Adrenal gland (tissue), 12 donors: Measurements from ENCODE around the gene DUSP1. TPM values are rescaled to one million over a fixed set of nuclear protein-coding genes. Genes with fewer than 3 reads are reported as not detected.
A peak's percentile ranks its signal among the peaks of the same experiment; 100 is the strongest.

ENCODE experiments used
- DNase-seq, 7 donors: peaks; one replicate each; pipeline ENCODE4 v3.0.0-alpha.2; 2019 to 2020
- H3K27ac ChIP-seq, 5 donors: fragments of 200-600 bp; sonication (generic) in 4 of 5; 1 replicate in 3 of 5; 2 replicates in 2 of 5; pipeline versions ENCODE4 v1.5.1 to v1.8.0; 2016 to 2020; ENCODE audit warnings: mild to moderate bottlenecking in 1 of 5
- H3K27me3 ChIP-seq: fragments of 200-600 bp; 2 replicates; pipeline ENCODE4 v1.8.0; 2021
- H3K36me3 ChIP-seq, 2 donors: fragments of 200-600 bp; replicated peaks in 1 of 2; 1 replicate in 1 of 2; 2 replicates in 1 of 2; pipeline versions ENCODE4 v1.5.1 to v1.8.0; 2018 to 2022
- H3K4me1 ChIP-seq, 2 donors: fragments of 200-600 bp; replicated peaks in 1 of 2; 1 replicate in 1 of 2; 2 replicates in 1 of 2; pipeline versions ENCODE4 v1.5.1 to v1.8.0; 2018 to 2021
- H3K4me3 ChIP-seq, 4 donors: fragments of 200-600 bp; sonication (generic) in 3 of 4; one replicate each; pipeline ENCODE4 v1.5.1; 2016 to 2018
- H3K9me3 ChIP-seq, 3 donors: fragments of 200-600 bp; sonication (generic) in 1 of 3; replicated peaks in 1 of 3; 1 replicate in 2 of 3; 2 replicates in 1 of 3; pipeline versions ENCODE4 v1.5.1 to v1.8.0; 2016 to 2021
- POLR2A ChIP-seq, 2 donors: fragments of 450-650 bp; IDR thresholded peaks; one replicate each; pipeline ENCODE4 v1.6.1; 2017; ENCODE audit warnings: antibody characterized with exemption in 2 of 2, mild to moderate bottlenecking in 2 of 2, moderate library complexity in 1 of 2
- WGBS, 4 donors: extraction: QIAGEN DNeasy Blood & Tissue Kit in 2 of 4; methylation state at CpG; one replicate each; pipeline versions ENCODE4 v1.1.5 to v1.1.7; 2013 to 2017; 5-methylcytosine and 5-hydroxymethylcytosine counted together
- intact Hi-C, 2 donors: fragments of 100-400 bp; cut with DNase I; formaldehyde crosslinking; loops; one replicate each; pipeline versions ENCODE4 v1.14.1 to v1.15.0; 2022 to 2023
- polyA plus RNA-seq, 3 donors: library from polyadenylated mRNA; stranded (reverse); fragments of 200-250 nt in 2 of 3; fragments of 350-450 nt in 1 of 3; fragmentation: Illumina TruSeq in 1 of 3; extraction: RNeasy Lipid Tissue Mini Kit (QIAGEN cat#74804) in 1 of 3; gene quantifications; one replicate each; pipeline ENCODE4 v1.2.3, GENCODE V29; 2013 to 2014
- total RNA-seq, 9 donors: library from RNA; depleted of rRNA in 4 of 9; stranded (reverse); fragments of >200 nt in 4 of 9; fragments of 120-200 nt in 1 of 9; fragmentation: NEBNext Ultra II Directional in 1 of 9; extraction: Animal tissue kit (Norgen Biotek cat#: 25700) in 1 of 9; gene quantifications; one replicate each; pipeline versions ENCODE4 v1.1.0 to v1.2.4, GENCODE V29; 2013 to 2023
- TF ChIP-seq, protein P1 (sequence below), 6 experiments: fragments of 450-650 bp in 4 of 6; fragments of 200-600 bp in 2 of 6; sonication (generic) in 1 of 6; IDR thresholded peaks; 1 replicate in 5 of 6; 2 replicates in 1 of 6; pipeline versions ENCODE4 v1.5.1 to v1.8.0; 2016 to 2021; ENCODE audit warnings: antibody characterized with exemption in 6 of 6, mild to moderate bottlenecking in 2 of 6, moderate library complexity in 1 of 6
- donor health status: healthy with polysubstance abuse.
- donor health status: Bipolar disorder and iron deficiency.
- donor health status: DM: yes; HTN: yes; CAD: no.
- donor health status: DM: no; HTN: no; CAD: no.
- donor health status: DM: no; HTN: no; CAD: no.
- donor health status: DM: yes; HTN: yes; CAD: no.

DUSP1 gene
- total and polyA plus RNA-seq, 12 donors, result 59.5 to 603 (median 260) TPM

DNA sequence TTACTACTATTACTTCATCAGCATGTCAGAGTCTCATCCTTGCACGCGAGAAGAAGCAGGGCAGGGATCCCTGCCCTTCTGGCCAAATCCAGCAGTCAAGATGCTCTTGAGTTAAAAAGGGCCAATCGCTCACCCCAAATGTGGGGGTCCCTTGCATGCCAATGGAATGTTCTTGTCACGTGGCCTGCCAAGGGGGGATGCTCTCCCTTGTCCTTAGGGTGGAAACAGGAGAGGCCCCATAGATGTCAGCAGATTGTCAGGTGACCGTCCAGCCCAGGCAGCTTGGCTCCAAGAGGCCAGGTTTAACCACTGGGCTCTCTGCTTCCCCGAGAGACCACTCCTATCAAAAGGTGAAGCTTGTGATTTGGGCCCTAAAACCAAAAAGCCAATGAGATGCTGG is 25.3 kb upstream of the DUSP1 start:
- Histone ChIP-seq H3K9me3 (no peaks in the 10 kb centered on the region), H3K4me3 (no peak overlapping the region), H3K4me1 (peaks cover 14 to 53% of the 10 kb centered on the region in 2 donors), H3K27ac (peak overlapping the region in 2 of 5 donors; percentile 43 to 86), H3K27me3 (no peaks in the 10 kb centered on the region), H3K36me3 (no peaks in the 10 kb centered on the region)
- TF ChIP-seq, protein P1, sequence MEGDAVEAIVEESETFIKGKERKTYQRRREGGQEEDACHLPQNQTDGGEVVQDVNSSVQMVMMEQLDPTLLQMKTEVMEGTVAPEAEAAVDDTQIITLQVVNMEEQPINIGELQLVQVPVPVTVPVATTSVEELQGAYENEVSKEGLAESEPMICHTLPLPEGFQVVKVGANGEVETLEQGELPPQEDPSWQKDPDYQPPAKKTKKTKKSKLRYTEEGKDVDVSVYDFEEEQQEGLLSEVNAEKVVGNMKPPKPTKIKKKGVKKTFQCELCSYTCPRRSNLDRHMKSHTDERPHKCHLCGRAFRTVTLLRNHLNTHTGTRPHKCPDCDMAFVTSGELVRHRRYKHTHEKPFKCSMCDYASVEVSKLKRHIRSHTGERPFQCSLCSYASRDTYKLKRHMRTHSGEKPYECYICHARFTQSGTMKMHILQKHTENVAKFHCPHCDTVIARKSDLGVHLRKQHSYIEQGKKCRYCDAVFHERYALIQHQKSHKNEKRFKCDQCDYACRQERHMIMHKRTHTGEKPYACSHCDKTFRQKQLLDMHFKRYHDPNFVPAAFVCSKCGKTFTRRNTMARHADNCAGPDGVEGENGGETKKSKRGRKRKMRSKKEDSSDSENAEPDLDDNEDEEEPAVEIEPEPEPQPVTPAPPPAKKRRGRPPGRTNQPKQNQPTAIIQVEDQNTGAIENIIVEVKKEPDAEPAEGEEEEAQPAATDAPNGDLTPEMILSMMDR (IDR thresholded peaks at IDR 0.05), result no peak
- TF ChIP-seq POLR2A (IDR thresholded peaks at IDR 0.05), result no peak
- WGBS, 4 donors, result 93 to 98% (median 96%) methylated on average over 5 to 6 of the region's 6 CpGs
- intact Hi-C loops, result no loop called here
- DNase-seq, result peak in 2 of 7 donors; percentile 10 to 45

DNA sequence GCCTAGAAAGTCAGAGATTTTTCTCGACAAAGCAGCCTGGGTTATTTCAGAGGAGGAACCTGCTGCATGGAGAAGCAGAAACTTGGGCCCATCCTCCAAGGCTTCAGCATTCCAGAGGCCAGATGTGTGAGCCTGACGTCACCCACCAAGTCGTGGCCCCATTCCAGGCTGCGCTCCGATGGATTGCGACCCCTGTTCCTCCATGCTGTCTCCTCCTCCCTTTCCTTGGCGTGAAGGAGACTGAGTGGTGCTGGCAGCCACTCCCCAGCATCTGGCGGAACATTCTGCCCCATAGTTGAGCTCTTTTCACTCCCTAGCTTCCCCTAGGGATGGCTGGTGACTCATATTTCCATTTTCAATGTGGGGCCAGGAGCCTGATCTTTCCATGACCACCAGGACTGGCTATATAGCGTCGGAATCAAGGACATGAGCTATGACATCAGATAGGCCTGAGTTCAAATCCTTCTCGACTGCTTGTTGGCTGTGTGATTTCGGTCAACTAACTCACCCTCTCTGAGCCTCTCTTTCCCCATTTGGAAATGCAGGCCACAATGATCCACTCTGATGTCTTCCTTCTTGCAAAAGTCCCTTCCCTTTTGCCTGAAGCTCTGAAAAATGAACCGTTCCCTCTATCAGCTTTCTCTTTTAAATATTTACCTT is 24.5 kb upstream of the DUSP1 start:
- TF ChIP-seq POLR2A (IDR thresholded peaks at IDR 0.05), result no peak
- TF ChIP-seq, protein P1 (IDR thresholded peaks at IDR 0.05), result peak in 1 of 6 experiments; percentile 5
- intact Hi-C loops, result no loop called here
- Histone ChIP-seq H3K4me1 (peaks cover 13 to 55% of the 10 kb centered on the region in 2 donors), H3K4me3 (no peak overlapping the region), H3K27ac (peak overlapping the region in 4 of 5 donors; percentile 22 to 86 (median 56)), H3K9me3 (no peaks in the 10 kb centered on the region), H3K36me3 (no peaks in the 10 kb centered on the region), H3K27me3 (no peaks in the 10 kb centered on the region)
- DNase-seq, result peak; percentile 66 to 92 (median 79)
- 46 to 62% (median 55%) methylated on average over 11 to 13 of the region's 13 CpGs for WGBS, 4 donors

DNA sequence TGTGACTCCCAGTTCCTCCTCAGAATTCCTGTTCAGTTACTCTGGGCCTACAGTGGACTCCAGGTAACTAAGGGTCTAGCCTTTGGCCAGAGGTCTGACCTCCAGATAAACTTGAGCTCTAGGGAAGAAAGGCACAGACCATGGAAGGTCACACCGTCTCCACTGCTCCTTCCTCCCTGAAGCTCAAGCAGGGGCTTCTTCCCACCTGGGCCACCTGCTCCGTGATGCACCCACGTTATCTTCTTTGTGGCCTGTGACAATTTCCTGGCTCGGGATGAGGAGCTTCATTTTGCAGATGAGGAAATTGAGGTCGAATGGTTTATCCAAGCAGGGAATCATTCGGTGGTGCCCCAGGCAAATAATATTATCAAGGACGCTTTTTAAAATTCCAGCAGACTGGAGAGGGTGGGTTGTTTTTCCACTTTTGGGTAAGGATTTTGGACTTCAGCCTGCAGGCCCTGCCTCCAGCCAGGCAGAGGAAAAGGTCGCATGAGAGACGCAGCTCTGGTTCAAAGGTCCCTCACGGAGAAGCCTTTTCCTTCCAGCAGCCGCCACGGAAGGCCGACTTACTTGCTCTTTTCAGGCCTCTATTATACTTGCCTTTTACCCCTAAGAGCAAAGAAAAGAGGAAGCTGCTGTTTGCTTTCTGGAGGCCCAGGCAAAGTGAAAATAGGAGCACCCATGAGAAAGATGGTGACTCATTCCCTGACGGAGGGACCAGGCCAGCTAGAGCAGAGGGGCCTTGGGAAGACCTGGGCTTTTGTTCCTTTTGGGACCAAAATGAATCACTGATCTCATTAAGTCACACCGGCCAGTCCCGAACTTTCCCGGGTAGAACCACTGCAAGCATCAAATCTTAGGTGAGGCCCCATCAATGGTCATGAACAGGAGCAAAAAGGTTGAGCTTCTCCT is 22.8 kb upstream of the DUSP1 start:
- TF ChIP-seq, protein P1 (IDR thresholded peaks at IDR 0.05), result no peak
- H3K9me3 ChIP-seq, result no peaks in the 10 kb centered on the region
- no peaks in the 10 kb centered on the region for H3K27me3 ChIP-seq
- H3K27ac ChIP-seq, result peak overlapping the region in 4 of 5 donors; percentile 43 to 95 (median 72)
- DNase-seq, result peak in 6 of 7 donors; percentile 62 to 81 (median 71)
- WGBS, 4 donors, result 52 to 68% (median 65%) methylated on average over 15 to 17 of the region's 17 CpGs
- no peaks in the 10 kb centered on the region for H3K36me3 ChIP-seq
- intact Hi-C loops, result no loop called here
- H3K4me1 ChIP-seq, result peaks cover 29 to 57% of the 10 kb centered on the region in 2 donors
- no peak overlapping the region for H3K4me3 ChIP-seq
